ENCODE measurements around the gene EGFR. TPM values are rescaled to one million over a fixed set of nuclear protein-coding genes. Genes with fewer than 3 reads are reported as not detected.

The EGFR gene
- polyA plus RNA-seq, 1 of the 3 experiments (the other 2 are of a cell fraction) = 37.6 TPM

GRCh38 chr7:55109404-55110167, 90.8 kb downstream of the EGFR start:
- Histone ChIP-seq H3K9me3 (no peaks in the 10 kb centered on the region), H3K27me3 (ENCODE audit: insufficient read depth) (no peaks in the 10 kb centered on the region), H3K4me2 (peak overlapping the region; percentile 62), H3K4me3 (ENCODE audit: low read depth in 2 of 2, low read length in 1 of 2) (no peak overlapping the region), H3K27ac (ENCODE audit: low read depth in 2 of 2, low read length in 1 of 2) (peak overlapping the region; percentile 7 to 69; a peak in 3 of 4 replicates), H2AFZ (ENCODE audit: low read depth) (no peak overlapping the region), H3K9ac (no peak overlapping the region; the same call in 1 of the 2 replicates), H3K36me3 (replicated peaks in 1 of 2; ENCODE audit: control insufficient read depth in 1 of 2, insufficient read depth in 2 of 2, low read length in 1 of 2) (peaks cover 0 to 3% of the 10 kb centered on the region in 2 experiments), H3K9me2 (no peaks in the 10 kb centered on the region), H3K4me1 (ENCODE audit: control insufficient read depth in 1 of 2, insufficient read depth in 2 of 2, low read depth in 1 of 2, low read length in 1 of 2) (peaks cover 56 to 63% of the 10 kb centered on the region in 2 experiments), H4K20me1 (ENCODE audit: insufficient read depth) (peaks cover 53% of the 10 kb centered on the region), H3F3A (replicated peaks; ENCODE audit: insufficient read depth) (peaks cover 26% of the 10 kb centered on the region), H3K79me2 (ENCODE audit: insufficient read depth) (peaks cover 99% of the 10 kb centered on the region)
- POLR2A ChIA-PET = interaction anchor here (0.6 kb wide), 1 partner anchor 20 kb away, joined by 3 read pairs; no protein-coding TSS in a partner anchor
- no peak for DNase-seq
- WGBS (ENCODE audit: low lambda C conversion rate) = 60% methylated on average over 8 of the region's 8 CpGs
- CTCF ChIA-PET = interaction anchor here (0.9 to 1.5 kb wide), 5 partner anchors 10 to 336 kb away, joined by 3 to 7 read pairs (median 4); no protein-coding TSS in a partner anchor
- TF ChIP-seq GATA2 (CRISPR knock-in tag; IDR thresholded peaks at IDR 0.05) (no peak), JUND (IDR thresholded peaks at IDR 0.05) (peak; percentile 67), USF1 (IDR thresholded peaks at IDR 0.05; ENCODE audit: borderline replicate concordance, low read depth) (no peak), EZH2phosphoT487 (IDR thresholded peaks at IDR 0.05; ENCODE audit: borderline replicate concordance, low read depth) (no peak), FOXJ3 (CRISPR knock-in tag; IDR thresholded peaks at IDR 0.05) (no peak), PBX3 (IDR thresholded peaks at IDR 0.05) (peak; percentile 73), IRF3 (IDR thresholded peaks at IDR 0.05; ENCODE audit: low read depth, low read length) (no peak), EP300 (IDR thresholded peaks at IDR 0.05; ENCODE audit: borderline replicate concordance in 1 of 2, low read depth in 1 of 2, low read length in 1 of 2) (peak in 1 of 2 experiments; percentile 65; a peak in 1 of 4 replicates), SMC3 (IDR thresholded peaks at IDR 0.05; ENCODE audit: low read depth, low read length) (no peak), MXI1 (IDR thresholded peaks at IDR 0.05; ENCODE audit: low read depth, low read length) (no peak), CHD2 (IDR thresholded peaks at IDR 0.05; ENCODE audit: low read length, partially characterized antibody) (no peak), SIN3A (IDR thresholded peaks at IDR 0.05; ENCODE audit: borderline replicate concordance, low read depth, low read length) (0 out of 2 replicates have a peak, but pooled peaks have one; percentile 37), TAF1 (IDR thresholded peaks at IDR 0.05; ENCODE audit: borderline replicate concordance, low read depth, low read length) (0 out of 2 replicates have a peak, but pooled peaks have one; percentile 16), ELF1 (IDR thresholded peaks at IDR 0.05) (no peak), RCOR1 (IDR thresholded peaks at IDR 0.05; ENCODE audit: low read length) (no peak), RXRA (IDR thresholded peaks at IDR 0.05; ENCODE audit: borderline replicate concordance, low read depth) (0 out of 2 replicates have a peak, but pooled peaks have one; percentile 14), RFX5 (IDR thresholded peaks at IDR 0.05; ENCODE audit: low read length) (no peak), USF2 (IDR thresholded peaks at IDR 0.05; ENCODE audit: borderline replicate concordance, low read depth, low read length) (no peak), FOXM1 (IDR thresholded peaks at IDR 0.05; ENCODE audit: low read depth) (no peak), YY1 (IDR thresholded peaks at IDR 0.05; ENCODE audit: low read depth) (no peak), NFIC (IDR thresholded peaks at IDR 0.05; ENCODE audit: borderline replicate concordance) (peak; percentile 19; the same call in 1 of the 2 replicates), TCF12 (IDR thresholded peaks at IDR 0.05) (peak; percentile 59), CTCF (IDR thresholded peaks at IDR 0.05) (no peak), POLR2AphosphoS5 (IDR thresholded peaks at IDR 0.05; ENCODE audit: low read depth, low read length) (peak; percentile 50; the same call in 1 of the 2 replicates), FOSL2 (IDR thresholded peaks at IDR 0.05; ENCODE audit: borderline replicate concordance, low read depth) (peak; percentile 74; the same call in 1 of the 2 replicates), MAX (IDR thresholded peaks at IDR 0.05; ENCODE audit: low read depth) (peak; percentile 64), TEAD4 (IDR thresholded peaks at IDR 0.05; ENCODE audit: borderline replicate concordance, insufficient read depth) (no peak), NRF1 (IDR thresholded peaks at IDR 0.05; ENCODE audit: low read depth, low read length) (no peak)

Data from SK-N-SH (cell line).